Upper lobe of left lung (tissue), 4 donors: ENCODE data around the gene TTLL6.

Experiments
- EP300 ChIP-seq, 4 donors: sonication (generic); formaldehyde crosslinking; IDR thresholded peaks; one replicate each; pipeline ENCODE4 v1.5.1; 2017; ENCODE audit warnings: antibody characterized with exemption in 4 of 4, control low read depth in 2 of 4
- POLR2A ChIP-seq, 4 donors: fragments of 450-650 bp; IDR thresholded peaks; one replicate each; pipeline ENCODE4 v1.5.1; 2016 to 2017; ENCODE audit warnings: antibody characterized with exemption in 4 of 4, mild to moderate bottlenecking in 2 of 4
- TF ChIP-seq, protein P1 (sequence below), 6 experiments: fragments of 450-650 bp in 4 of 6; fragments of 200-600 bp in 2 of 6; sonication (generic) in 2 of 6; IDR thresholded peaks; one replicate each; pipeline ENCODE4 v1.5.1; 2016 to 2019; ENCODE audit warnings: antibody characterized with exemption in 6 of 6

DNA sequence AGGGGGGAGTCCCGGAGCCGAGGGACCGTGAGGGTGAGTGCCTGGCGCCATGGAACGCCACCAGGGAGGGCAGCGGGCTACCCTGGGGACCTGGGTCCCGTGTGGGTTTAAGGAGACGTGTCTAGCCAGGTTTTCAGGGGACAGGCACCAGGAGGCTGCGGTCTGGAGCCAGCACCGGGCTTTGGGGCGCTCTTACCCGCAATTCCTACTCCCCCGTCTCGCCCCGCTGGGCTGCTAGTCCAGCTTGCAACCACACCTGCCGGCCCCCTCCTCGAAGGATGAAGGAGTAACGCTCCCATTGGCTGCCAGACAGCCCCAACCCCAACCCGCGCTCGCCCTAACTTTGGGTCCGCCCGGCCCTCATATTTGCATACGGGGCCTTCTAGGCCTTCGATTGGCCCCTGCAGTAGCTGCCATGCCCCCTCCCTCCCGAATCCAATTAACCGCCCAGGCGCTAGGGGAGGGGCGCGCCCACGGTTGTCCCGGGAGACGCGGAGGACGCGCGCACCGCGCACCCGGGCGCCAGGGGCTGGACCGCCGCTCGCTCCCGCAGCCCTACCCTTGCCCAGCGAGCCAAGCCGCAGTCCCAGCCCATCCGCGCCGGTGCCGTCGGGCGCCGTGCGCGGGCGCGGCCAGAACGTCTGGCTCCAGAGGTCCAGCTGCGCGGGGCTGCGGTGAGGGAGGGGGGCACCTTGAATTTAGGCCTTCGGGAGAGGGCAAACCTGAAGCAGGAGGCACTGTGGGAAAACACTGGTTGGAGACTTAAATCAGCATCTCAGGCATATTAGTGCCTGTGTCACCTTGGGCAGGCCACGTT lies at the start of gene TTLL6:
- TF ChIP-seq, protein P1, sequence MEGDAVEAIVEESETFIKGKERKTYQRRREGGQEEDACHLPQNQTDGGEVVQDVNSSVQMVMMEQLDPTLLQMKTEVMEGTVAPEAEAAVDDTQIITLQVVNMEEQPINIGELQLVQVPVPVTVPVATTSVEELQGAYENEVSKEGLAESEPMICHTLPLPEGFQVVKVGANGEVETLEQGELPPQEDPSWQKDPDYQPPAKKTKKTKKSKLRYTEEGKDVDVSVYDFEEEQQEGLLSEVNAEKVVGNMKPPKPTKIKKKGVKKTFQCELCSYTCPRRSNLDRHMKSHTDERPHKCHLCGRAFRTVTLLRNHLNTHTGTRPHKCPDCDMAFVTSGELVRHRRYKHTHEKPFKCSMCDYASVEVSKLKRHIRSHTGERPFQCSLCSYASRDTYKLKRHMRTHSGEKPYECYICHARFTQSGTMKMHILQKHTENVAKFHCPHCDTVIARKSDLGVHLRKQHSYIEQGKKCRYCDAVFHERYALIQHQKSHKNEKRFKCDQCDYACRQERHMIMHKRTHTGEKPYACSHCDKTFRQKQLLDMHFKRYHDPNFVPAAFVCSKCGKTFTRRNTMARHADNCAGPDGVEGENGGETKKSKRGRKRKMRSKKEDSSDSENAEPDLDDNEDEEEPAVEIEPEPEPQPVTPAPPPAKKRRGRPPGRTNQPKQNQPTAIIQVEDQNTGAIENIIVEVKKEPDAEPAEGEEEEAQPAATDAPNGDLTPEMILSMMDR (IDR thresholded peaks at IDR 0.05), result peak in 2 of 6 experiments; percentile 7 to 11
- TF ChIP-seq POLR2A (IDR thresholded peaks at IDR 0.05) (no peak), EP300 (IDR thresholded peaks at IDR 0.05) (no peak)
